ENCODE measurements around the gene TRIM59. TPM values are rescaled to one million over a fixed set of nuclear protein-coding genes. Genes with fewer than 3 reads are reported as not detected.

Gene TRIM59
- total and polyA plus RNA-seq, 9 of the 15 experiments (the other 6 are each of a cell fraction or from before 2014, with no cell fraction given), result 16.8 to 101 (median 34.8) TPM

GRCh38 chr3:160458151-160458550, 8.6 kb upstream of the TRIM59 start (continued):
- no peak for TF ChIP-seq ZNF174 (CRISPR knock-in tag; IDR thresholded peaks at IDR 0.05)
- no peak for TF ChIP-seq RUNX1 (IDR thresholded peaks at IDR 0.05; ENCODE audit: low read depth)
- no peak for TF ChIP-seq ZFP1 (CRISPR knock-in tag; IDR thresholded peaks at IDR 0.05)
- TF ChIP-seq SNAPC5 (CRISPR knock-in tag; IDR thresholded peaks at IDR 0.05), result no peak
- peak; percentile 62 for TF ChIP-seq CBFA2T3 (IDR thresholded peaks at IDR 0.05)
- peak; percentile 30; the same call in 1 of the 2 replicates for TF ChIP-seq TCF3 (CRISPR knock-in tag; IDR thresholded peaks at IDR 0.05)
- peak; percentile 63 for TF ChIP-seq ARID1B (IDR thresholded peaks at IDR 0.05)
- TF ChIP-seq RBM17 (IDR thresholded peaks at IDR 0.05; ENCODE audit: borderline replicate concordance, low read depth, low read length), result no peak
- no peak for TF ChIP-seq ZNF830 (CRISPR knock-in tag; IDR thresholded peaks at IDR 0.05)
- no peak for TF ChIP-seq ZBED1 (IDR thresholded peaks at IDR 0.05)
- TF ChIP-seq ZEB2 (IDR thresholded peaks at IDR 0.05), result no peak
- TF ChIP-seq USF1 (CRISPR knock-in tag; IDR thresholded peaks at IDR 0.05), result no peak

DNA sequence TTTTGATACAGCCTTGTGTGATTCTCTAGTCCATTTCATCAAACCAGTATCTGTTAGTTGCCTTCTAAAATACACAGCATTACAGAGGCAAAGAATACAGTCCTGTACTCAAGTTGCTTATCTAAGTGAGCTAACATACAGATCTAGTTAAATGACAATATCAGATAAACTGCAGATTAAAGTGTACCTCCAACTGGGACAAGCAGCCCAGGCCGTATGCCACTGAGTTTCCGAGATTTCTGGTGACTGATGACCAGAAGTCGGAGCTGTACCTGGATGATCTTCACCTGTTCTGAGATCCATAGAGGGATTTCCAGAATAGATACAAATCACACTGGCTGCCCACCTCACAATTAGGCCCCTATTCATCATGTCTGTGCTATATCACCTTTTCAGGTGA, 6.3 kb upstream of the TRIM59 start:
- in situ Hi-C loops (cut with MboI) (loop anchor here (25.0 kb wide), 1 partner anchor 569 kb away; no protein-coding TSS in a partner anchor), intact Hi-C loops (cut with micrococcal nuclease) (no loop called here)
- H3K9ac ChIP-seq (ENCODE audit: insufficient read depth in 1 of 2, low read depth in 2 of 2, low read length in 2 of 2), result no peak overlapping the region
- peaks cover 19 to 35% of the 10 kb centered on the region in 2 experiments for H3K4me1 ChIP-seq (replicated peaks in 1 of 2; ENCODE audit: control insufficient read depth in 2 of 2, insufficient read depth in 2 of 2, low read length in 2 of 2)
- H2AFZ ChIP-seq (ENCODE audit: low read depth, low read length), result no peak overlapping the region
- no TSS peak for BruUV-seq (replicated peaks)
- ChIA-PET POLR2A (interaction anchor here (0.6 to 1.8 kb wide), 4 partner anchors 20 to 1085 kb away, joined by 3 to 5 read pairs (median 4); no protein-coding TSS in a partner anchor), CTCF (ENCODE audit: low intra/inter-chr PET ratio) (no interaction called here)
- H3K4me3 ChIP-seq, result no peak overlapping the region
- peaks cover 3% of the 10 kb centered on the region for H3K79me2 ChIP-seq (ENCODE audit: control insufficient read depth, insufficient read depth, low read length)
- 62% methylated on average over 3 of the region's 3 CpGs for WGBS (ENCODE audit: insufficient coverage, low coverage, missing lambda C conversion rate)
- H3K9me1 ChIP-seq (ENCODE audit: control insufficient read depth, insufficient read depth, low read length), result no peaks in the 10 kb centered on the region
- H3K27me3 ChIP-seq (ENCODE audit: control insufficient read depth in 2 of 2, insufficient read depth in 2 of 2, low read length in 2 of 2), result no peaks in the 10 kb centered on the region
- no peak overlapping the region for H3K4me2 ChIP-seq (ENCODE audit: insufficient read depth, low read length)
- H3K27ac ChIP-seq (ENCODE audit: extremely low read depth, low read depth, low read length), result no peak overlapping the region
- ATAC-seq (no peak), FAIRE-seq (no peak), DNase-seq (ENCODE audit: extremely low read depth in 1 of 4, low spot score in 3 of 4) (no peak)
- H3K9me3 ChIP-seq (replicated peaks; ENCODE audit: control insufficient read depth, insufficient read depth, low read depth, low read length), result no peaks in the 10 kb centered on the region
- H4K20me1 ChIP-seq (replicated peaks; ENCODE audit: control insufficient read depth, insufficient read depth, low read length), result no peaks in the 10 kb centered on the region
- no peaks in the 10 kb centered on the region for H3K36me3 ChIP-seq (ENCODE audit: control insufficient read depth, insufficient read depth, low read length)
- TF ChIP-seq CXXC5 (CRISPR knock-in tag; IDR thresholded peaks at IDR 0.05), result no peak
- no peak for TF ChIP-seq POLR3A (IDR thresholded peaks at IDR 0.05; ENCODE audit: borderline replicate concordance, extremely low read depth, insufficient read depth, insufficient read length)
- TF ChIP-seq ZBTB17 (CRISPR knock-in tag; IDR thresholded peaks at IDR 0.05), result no peak
- TF ChIP-seq BHLHE40 (IDR thresholded peaks at IDR 0.05; ENCODE audit: low read length), result no peak
- TF ChIP-seq GABPA (tag; conservative IDR thresholded peaks at IDR 0.05; ENCODE audit: low read depth), result no peak
- no peak for TF ChIP-seq XRCC5 (IDR thresholded peaks at IDR 0.05; ENCODE audit: low read depth, low read length)
- no peak for TF ChIP-seq TEAD4 (IDR thresholded peaks at IDR 0.05; ENCODE audit: low read length)
- no peak for TF ChIP-seq TEAD4 (CRISPR knock-in tag; IDR thresholded peaks at IDR 0.05; ENCODE audit: borderline replicate concordance)
- no peak for TF ChIP-seq MTA3 (IDR thresholded peaks at IDR 0.05; ENCODE audit: borderline replicate concordance)
- no peak for TF ChIP-seq CHD1 (IDR thresholded peaks at IDR 0.05; ENCODE audit: low read length)
- TF ChIP-seq, protein P1, sequence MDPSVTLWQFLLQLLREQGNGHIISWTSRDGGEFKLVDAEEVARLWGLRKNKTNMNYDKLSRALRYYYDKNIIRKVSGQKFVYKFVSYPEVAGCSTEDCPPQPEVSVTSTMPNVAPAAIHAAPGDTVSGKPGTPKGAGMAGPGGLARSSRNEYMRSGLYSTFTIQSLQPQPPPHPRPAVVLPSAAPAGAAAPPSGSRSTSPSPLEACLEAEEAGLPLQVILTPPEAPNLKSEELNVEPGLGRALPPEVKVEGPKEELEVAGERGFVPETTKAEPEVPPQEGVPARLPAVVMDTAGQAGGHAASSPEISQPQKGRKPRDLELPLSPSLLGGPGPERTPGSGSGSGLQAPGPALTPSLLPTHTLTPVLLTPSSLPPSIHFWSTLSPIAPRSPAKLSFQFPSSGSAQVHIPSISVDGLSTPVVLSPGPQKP (CRISPR knock-in tag; IDR thresholded peaks at IDR 0.05), result no peak
- TF ChIP-seq SMAD4 (CRISPR knock-in tag; conservative IDR thresholded peaks at IDR 0.05), result no peak
- TF ChIP-seq TSC22D4 (tag; IDR thresholded peaks at IDR 0.05), result no peak
